HL-60/S4 treated with phorbol 12-myristate 13-acetate at 8.2 ng/mL for 4 days and 3 days (cell line): ENCODE measurements around the gene STMP1.

ENCODE experiments used
- in situ Hi-C: fragments of 300-500 bp; cut with MboI; formaldehyde crosslinking; loops from 2 replicates; pipeline ENCODE4 v1.15.0; 2022; ENCODE audit warnings: low sequenced_read_pairs

Gene STMP1

GRCh38 chr7:135718794-135719437, 56.6 kb downstream of the STMP1 start:
- in situ Hi-C loops = no loop called here

- in situ Hi-C loops = no loop called here
Observed at GRCh38 chr7:135719688-135720087, 57.4 kb downstream of the STMP1 start.

- in situ Hi-C loops = no loop called here
Observed at GRCh38 chr7:135721198-135721820, 59.0 kb downstream of the STMP1 start.

GRCh38 chr7:135723411-135723810, 61.1 kb downstream of the STMP1 start:
- in situ Hi-C loops = no loop called here
